CD4-positive, alpha-beta T cell (primary cell): ENCODE data around the gene CYP26C1. TPM values are rescaled to one million over a fixed set of nuclear protein-coding genes. Genes with fewer than 3 reads are reported as not detected.
A peak's percentile ranks its signal among the peaks of the same experiment; 100 is the strongest.

Source experiments
- ATAC-seq: fragments of 200-7000 bp; cut with Tn5 transposase; one replicate; pipeline ENCODE4 v1.10.0; 2022; ENCODE audit warnings: mild to moderate bottlenecking; ENCODE audit not compliant: poor library complexity
- CTCF ChIA-PET: fragments of 350-600 bp; sonication (Branson Sonifier 250); formaldehyde crosslinking; loops from one replicate; lab custom pipeline; 2021; ENCODE audit warnings: antibody characterized with exemption, inconsistent platforms; lab: Charles Lee
- POLR2A ChIA-PET: fragments of 350-600 bp; sonication (Branson Sonifier 250); formaldehyde crosslinking; loops from one replicate; lab custom pipeline; 2021; ENCODE audit warnings: antibody characterized with exemption, inconsistent platforms; lab: Charles Lee
- DNase-seq, 14 experiments: peaks; one replicate each; pipeline ENCODE4 v3.0.0-alpha.2; 2013 to 2020; ENCODE audit warnings: mixed read lengths in 2 of 14
- H3K27ac ChIP-seq, 2 donors: one replicate each; pipeline versions ENCODE4 v1.5.1 to v1.7.0; 2013; ENCODE audit warnings: low read length in 2 of 2, low read depth in 1 of 2, mild to moderate bottlenecking in 1 of 2
- H3K27me3 ChIP-seq, 2 experiments: 1 replicate in 1 of 2; 2 replicates in 1 of 2; pipeline versions ENCODE4 v1.6.1 to v1.7.0; 2013; ENCODE audit warnings: low read length in 2 of 2, control low read depth in 1 of 2, mild to moderate bottlenecking in 1 of 2, moderate library complexity in 1 of 2; ENCODE audit not compliant: insufficient read depth in 2 of 2, control insufficient read depth in 1 of 2
- H3K36me3 ChIP-seq: one replicate; pipeline ENCODE4 v1.6.1; 2013; ENCODE audit warnings: low read length, control low read depth; ENCODE audit not compliant: insufficient read depth
- H3K4me1 ChIP-seq: one replicate; pipeline ENCODE4 v1.6.1; 2013; ENCODE audit warnings: low read length, control low read depth; ENCODE audit not compliant: insufficient read depth
- H3K4me3 ChIP-seq: one replicate; pipeline ENCODE4 v1.5.1; 2013; ENCODE audit warnings: mild to moderate bottlenecking, low read length, moderate library complexity
- H3K9me3 ChIP-seq, 2 experiments: 1 replicate in 1 of 2; 2 replicates in 1 of 2; pipeline versions ENCODE4 v1.6.1 to v1.7.0; 2013; ENCODE audit warnings: low read length in 2 of 2, mild to moderate bottlenecking in 2 of 2, control low read depth in 1 of 2, moderate library complexity in 1 of 2; ENCODE audit not compliant: control insufficient read depth in 1 of 2, insufficient read depth in 1 of 2
- H3K27ac Mint-ChIP-seq: one replicate; pipeline ENCODE4 v1.8.0; 2020; ENCODE audit warnings: mixed read lengths
- H3K27me3 Mint-ChIP-seq: one replicate; pipeline ENCODE4 v1.8.0; 2021; ENCODE audit warnings: mixed read lengths
- H3K36me3 Mint-ChIP-seq: one replicate; pipeline ENCODE4 v1.8.0; 2021; ENCODE audit warnings: low read depth, mixed read lengths
- H3K4me1 Mint-ChIP-seq: one replicate; pipeline ENCODE4 v1.8.0; 2021; ENCODE audit warnings: low read depth, mixed read lengths
- H3K4me3 Mint-ChIP-seq: one replicate; pipeline ENCODE4 v1.8.0; 2020; ENCODE audit warnings: mild to moderate bottlenecking, mixed read lengths
- H3K9me3 Mint-ChIP-seq: one replicate; pipeline ENCODE4 v1.8.0; 2020; ENCODE audit warnings: mixed read lengths
- CTCF ChIP-seq: fragments of 200-600 bp; IDR thresholded peaks from one replicate; pipeline ENCODE4 v1.8.0; 2022; ENCODE audit warnings: antibody characterized with exemption, mild to moderate bottlenecking
- intact Hi-C, 2 experiments: fragments of 100-400 bp; cut with DNase I in 1 of 2; cut with micrococcal nuclease in 1 of 2; formaldehyde crosslinking; loops; one replicate each; pipeline versions ENCODE4 v1.15.1 to v1.9.0; 2023 to 2025; cut with DNase I, micrococcal nuclease
- total RNA-seq, 174 experiments: library from RNA in 2 of 174; stranded (reverse) in 2 of 174; gene quantifications; one replicate each; pipeline ENCODE4 v1.2.3 and lab custom pipeline; 2021 to 2026

CYP26C1 gene
- total RNA-seq, 2 experiments from 2014 or later, result 0.14 TPM; not detected in 1

GRCh38 chr10:93073539-93074146 is 13.0 kb downstream of the CYP26C1 start, which contains the start of gene CYP26A1:
TSS of gene CYP26A1 (plus strand) at chr10:93073893. CDS start at chr10:93073935, 42 bp downstream.
- intact Hi-C loops, result no loop called here
- ChIA-PET CTCF (no interaction called here), POLR2A (no interaction called here)
- Histone ChIP-seq H3K9me3 (peaks cover 0 to 11% of the 10 kb centered on the region in 2 experiments), H3K36me3 (no peaks in the 10 kb centered on the region), H3K4me1 (peaks cover 39% of the 10 kb centered on the region), H3K27ac (no peak within 1 kb of the TSS), H3K4me3 (no peak within 1 kb of the TSS), H3K27me3 (peaks cover 67 to 86% of the 10 kb centered on the region in 2 experiments)
- Mint-ChIP-seq H3K36me3 (no peaks in the 10 kb centered on the region), H3K27ac (no peak within 1 kb of the TSS), H3K9me3 (no peaks in the 10 kb centered on the region), H3K27me3 (peaks cover 80% of the 10 kb centered on the region), H3K4me3 (no peak within 1 kb of the TSS), H3K4me1 (peaks cover 30% of the 10 kb centered on the region)
- no peak for TF ChIP-seq CTCF
- ATAC-seq (no peak), DNase-seq (peak in 1 of 14 experiments; percentile 14)

GRCh38 chr10:93074147-93074596 is 13.6 kb downstream of the CYP26C1 start:
- DNase-seq, result peak in 3 of 14 experiments; percentile 3 to 16 (median 15)
- Histone ChIP-seq H3K27ac (no peak overlapping the region), H3K4me1 (peaks cover 39% of the 10 kb centered on the region), H3K9me3 (peaks cover 0 to 11% of the 10 kb centered on the region in 2 experiments), H3K27me3 (peaks cover 67 to 84% of the 10 kb centered on the region in 2 experiments), H3K4me3 (no peak overlapping the region), H3K36me3 (no peaks in the 10 kb centered on the region)
- ATAC-seq, result no peak
- TF ChIP-seq CTCF, result no peak
- intact Hi-C loops, result no loop called here
- ChIA-PET CTCF (no interaction called here), POLR2A (no interaction called here)
- Mint-ChIP-seq H3K4me1 (peaks cover 27% of the 10 kb centered on the region), H3K9me3 (no peaks in the 10 kb centered on the region), H3K36me3 (no peaks in the 10 kb centered on the region), H3K27me3 (peaks cover 76% of the 10 kb centered on the region), H3K27ac (no peak overlapping the region), H3K4me3 (no peak overlapping the region)

GRCh38 chr10:93074597-93075368 is 14.2 kb downstream of the CYP26C1 start:
- Histone ChIP-seq H3K27me3 (peaks cover 69 to 84% of the 10 kb centered on the region in 2 experiments), H3K27ac (no peak overlapping the region), H3K4me1 (peaks cover 39% of the 10 kb centered on the region), H3K4me3 (no peak overlapping the region), H3K9me3 (peaks cover 0 to 11% of the 10 kb centered on the region in 2 experiments), H3K36me3 (no peaks in the 10 kb centered on the region)
- peaks cover 27% of the 10 kb centered on the region for H3K4me1 Mint-ChIP-seq
- no peak overlapping the region for H3K27ac Mint-ChIP-seq
- ChIA-PET POLR2A (no interaction called here), CTCF (no interaction called here)
- no peaks in the 10 kb centered on the region for H3K9me3 Mint-ChIP-seq
- ATAC-seq, result no peak
- H3K4me3 Mint-ChIP-seq, result no peak overlapping the region
- no peak for DNase-seq
- H3K27me3 Mint-ChIP-seq, result peaks cover 78% of the 10 kb centered on the region
- intact Hi-C loops, result no loop called here
- TF ChIP-seq CTCF, result no peak
- H3K36me3 Mint-ChIP-seq, result no peaks in the 10 kb centered on the region
